Midbrain (tissue), 1 donor: Measurements from ENCODE around the gene PILRB.
"Not testable (repeated sequence)": the region's sequence is repeated elsewhere in the genome, so short reads cannot be mapped to it uniquely, and the experiment has no call there.

Source experiments
- DNase-seq: peaks from one replicate; lab custom pipeline; 2025; lab: John Stamatoyannopoulos, UW

PILRB gene

GRCh38 chr7:100358027-100358856, at the start of gene PILRB:
PILRB (plus strand) TSS chr7:100358117; CDS start chr7:100358303, 186 bp downstream.
- DNase-seq = no peak

- DNase-seq = not testable (repeated sequence)
Observed at GRCh38 chr7:100318329-100318728, 39.6 kb upstream of the PILRB start.

GRCh38 chr7:100321648-100322047, 36.3 kb upstream of the PILRB start:
- not testable (repeated sequence) for DNase-seq

GRCh38 chr7:100324194-100324593, 33.7 kb upstream of the PILRB start:
- not testable (repeated sequence) for DNase-seq

- not testable (repeated sequence) for DNase-seq
Observed at GRCh38 chr7:100325671-100326070, 32.2 kb upstream of the PILRB start.

- not testable (repeated sequence) for DNase-seq
Observed at GRCh38 chr7:100326914-100327313, 31.0 kb upstream of the PILRB start.

GRCh38 chr7:100335566-100336466, 22.1 kb upstream of the PILRB start:
- DNase-seq = peak; percentile 94

- not testable (repeated sequence) for DNase-seq
Observed at GRCh38 chr7:100338083-100338696, 19.7 kb upstream of the PILRB start.

- DNase-seq = not testable (repeated sequence)
Observed at GRCh38 chr7:100341286-100341685, 16.6 kb upstream of the PILRB start.

- DNase-seq = no peak
Observed at GRCh38 chr7:100342765-100343164, 15.2 kb upstream of the PILRB start.

- DNase-seq = not testable (repeated sequence)
Observed at GRCh38 chr7:100344124-100344559, 13.8 kb upstream of the PILRB start.

GRCh38 chr7:100344560-100345287, 13.2 kb upstream of the PILRB start:
- DNase-seq = not testable (repeated sequence)

- DNase-seq = peak; percentile 84
Observed at GRCh38 chr7:100345288-100345672, 12.6 kb upstream of the PILRB start.

- DNase-seq = no peak
Observed at GRCh38 chr7:100346921-100347320, 11.0 kb upstream of the PILRB start.

- no peak for DNase-seq
Observed at GRCh38 chr7:100348805-100349204, 9.1 kb upstream of the PILRB start.

GRCh38 chr7:100349757-100350156, 8.2 kb upstream of the PILRB start:
- DNase-seq = no peak

- DNase-seq = no peak
Observed at GRCh38 chr7:100351657-100352058, 6.3 kb upstream of the PILRB start.

- DNase-seq = not testable (repeated sequence)
Observed at GRCh38 chr7:100352230-100352781, 5.6 kb upstream of the PILRB start.

- no peak for DNase-seq
Observed at GRCh38 chr7:100352984-100353684, 4.8 kb upstream of the PILRB start.

GRCh38 chr7:100353685-100354330, 4.1 kb upstream of the PILRB start:
- DNase-seq = no peak
